ENCODE results near the gene SNTA1. TPM values are rescaled to one million over a fixed set of nuclear protein-coding genes. Genes with fewer than 3 reads are reported as not detected.

SNTA1 gene
- total and polyA plus RNA-seq, 2 of the 8 experiments (the other 6 are each of a cell fraction or from before 2014, with no cell fraction given), result 4.5 to 8.0 TPM

DNA sequence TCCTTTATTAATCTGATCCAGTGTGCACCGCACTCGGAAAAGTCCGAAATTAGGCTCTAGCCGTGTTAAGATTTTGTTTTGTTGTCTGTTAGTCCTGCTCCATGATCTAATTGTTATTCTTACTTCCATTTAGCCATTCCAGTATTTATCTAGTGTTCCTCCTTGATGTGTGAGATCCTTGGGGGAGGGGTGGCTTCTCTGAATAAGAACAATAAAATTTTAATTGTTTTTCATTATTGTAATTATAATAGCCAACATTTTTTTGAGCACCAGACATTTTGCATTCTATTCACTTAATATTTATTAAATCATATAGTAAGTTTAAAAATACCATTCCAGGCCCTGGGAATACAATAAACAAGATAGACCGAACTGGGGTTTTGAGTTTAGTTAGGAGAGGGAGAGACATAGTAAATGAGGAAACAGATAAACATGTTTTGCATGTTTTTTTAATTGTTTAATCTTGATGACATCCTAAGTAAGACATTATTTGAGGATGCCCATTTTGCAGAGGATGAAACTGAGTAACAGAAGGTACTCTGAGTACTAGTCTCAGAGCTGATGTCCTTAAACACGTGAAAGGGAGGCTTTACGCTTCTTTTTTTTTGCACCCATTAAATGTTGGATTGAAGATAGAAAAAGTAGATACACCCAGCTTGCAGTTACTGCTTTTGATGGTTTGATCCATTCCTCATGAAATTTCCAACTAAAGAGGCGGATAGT, 47.5 kb upstream of the SNTA1 start:
- H2BK15ac ChIP-seq (ENCODE audit: low read length), result no peak overlapping the region
- H3K27ac ChIP-seq (ENCODE audit: low read depth, low read length), result no peak overlapping the region
- H3K23ac ChIP-seq (ENCODE audit: insufficient read length), result no peak overlapping the region
- CTCF ChIA-PET (ENCODE audit: partially characterized antibody), result interaction anchor here (0.6 to 0.8 kb wide), 2 partner anchors 13 to 118 kb away, joined by 3 to 5 read pairs; no protein-coding TSS in a partner anchor
- H3K36me3 ChIP-seq (ENCODE audit: control insufficient read depth in 2 of 4, insufficient read depth in 4 of 4, low read length in 3 of 4), result no peaks in the 10 kb centered on the region
- POLR2A ChIA-PET (ENCODE audit: partially characterized antibody), result no interaction called here
- no peaks in the 10 kb centered on the region for H3K27me3 ChIP-seq (replicated peaks in 1 of 4; ENCODE audit: control insufficient read depth in 3 of 4, extremely low read depth in 1 of 4, insufficient read depth in 3 of 4, low read length in 3 of 4)
- peaks cover 3 to 7% of the 10 kb centered on the region in 2 experiments for H4K20me1 ChIP-seq (replicated peaks in 1 of 2; ENCODE audit: control insufficient read depth in 1 of 2, insufficient read depth in 2 of 2, low read length in 2 of 2)
- no peak overlapping the region for H2BK20ac ChIP-seq (ENCODE audit: low read length)
- WGBS, 2 experiments (ENCODE audit: extremely low coverage in 1 of 2, insufficient coverage in 1 of 2, insufficient read length in 1 of 2, insufficient replicate concordance in 2 of 2, low coverage in 1 of 2, low lambda C conversion rate in 2 of 2, missing lambda C conversion rate in 1 of 2), result 90% methylated on average over 8 of the region's 8 CpGs; no CpG with 5 or more reads in 1 of the 2 experiments
- no peak overlapping the region for H4K8ac ChIP-seq (ENCODE audit: extremely low read depth, insufficient read depth, low read length)
- no peak overlapping the region for H2AFZ ChIP-seq (ENCODE audit: low read length)
- peak overlapping the region; percentile 51 to 77 (median 72); a peak in 7 of 8 replicates for H3K4me3 ChIP-seq (ENCODE audit: extremely low read depth in 1 of 4, insufficient read depth in 2 of 4, low read depth in 3 of 4, low read length in 4 of 4)
- peak overlapping the region; percentile 50 to 73 for H3K4me2 ChIP-seq (ENCODE audit: insufficient read depth in 1 of 2, low read depth in 2 of 2, low read length in 2 of 2)
- H2BK12ac ChIP-seq (ENCODE audit: low read depth, low read length), result no peak overlapping the region
- no peak overlapping the region for H3K4ac ChIP-seq (replicated peaks; ENCODE audit: insufficient read length, low read depth, low read length)
- no peaks in the 10 kb centered on the region; a peak in 1 of 7 replicates for H3K4me1 ChIP-seq (replicated peaks in 1 of 4; ENCODE audit: control insufficient read depth in 3 of 4, insufficient read depth in 4 of 4, low read length in 3 of 4)
- FAIRE-seq (no peak), DNase-seq (ENCODE audit: low read depth in 1 of 2, low spot score in 2 of 2) (no peak)
- H3K14ac ChIP-seq (ENCODE audit: insufficient read length), result no peak overlapping the region
- peaks cover 0 to 14% of the 10 kb centered on the region in 2 experiments; a peak in 2 of 4 replicates for H3K79me2 ChIP-seq (ENCODE audit: control insufficient read depth in 1 of 2, insufficient read depth in 2 of 2, low read length in 2 of 2)
- no peak overlapping the region for H2BK120ac ChIP-seq (replicated peaks; ENCODE audit: low read depth, low read length)
- H2BK5ac ChIP-seq (ENCODE audit: low read depth, low read length), result no peak overlapping the region
- H3K9ac ChIP-seq (replicated peaks in 1 of 4; ENCODE audit: extremely low read depth in 1 of 4, low read depth in 3 of 4, low read length in 3 of 4), result peak overlapping the region in 1 of 4 experiments; percentile 32; a peak in 3 of 7 replicates
- H3K56ac ChIP-seq (replicated peaks; ENCODE audit: insufficient read length, low read depth, low read length), result no peak overlapping the region
- no peak overlapping the region for H2AK5ac ChIP-seq (ENCODE audit: low read depth, low read length)
- TF ChIP-seq YY1 (IDR thresholded peaks at IDR 0.05; ENCODE audit: low read depth, low read length), result no peak
- no peaks in the 10 kb centered on the region for H3K9me3 ChIP-seq (ENCODE audit: insufficient read depth in 2 of 2, low read depth in 1 of 2, low read length in 1 of 2)
- no peak overlapping the region for H4K5ac ChIP-seq (ENCODE audit: insufficient read length, low read depth, low read length)
- no peaks in the 10 kb centered on the region; the same call in 1 of the 2 replicates for H3K79me1 ChIP-seq (ENCODE audit: low read depth, low read length)
- H3K18ac ChIP-seq (ENCODE audit: extremely low read depth, low read length), result peak overlapping the region; percentile 13; the same call in 1 of the 2 replicates
- peaks cover 4% of the 10 kb centered on the region; the same call in 1 of the 2 replicates for H3K23me2 ChIP-seq (ENCODE audit: low read depth, low read length)
- no peak overlapping the region for H4K91ac ChIP-seq (replicated peaks; ENCODE audit: insufficient read length, low read length)

Data from H1 (cell line).